ENCODE data around the gene KCNMB4.

Gene KCNMB4

DNA sequence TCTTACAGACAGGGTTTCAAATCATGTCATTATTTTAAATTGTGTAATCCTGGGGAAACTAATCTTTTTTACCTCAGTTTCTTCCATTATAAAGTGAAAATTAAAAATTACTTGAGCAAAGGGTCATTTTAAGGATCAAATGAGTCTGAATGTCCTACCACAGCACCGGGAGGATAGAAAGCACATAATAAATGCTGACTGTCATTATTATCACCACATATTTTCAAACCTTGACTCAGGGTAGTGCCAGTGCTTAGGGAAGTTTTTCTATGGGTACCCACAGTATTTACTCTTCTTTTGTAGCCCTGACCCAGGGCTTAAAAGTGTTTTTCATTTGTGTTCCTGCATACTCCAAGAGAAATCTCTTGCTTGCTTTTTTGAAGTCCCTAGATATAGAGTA is 60.5 kb downstream of the KCNMB4 start:
- no peak for DNase-seq
- no peaks in the 10 kb centered on the region for H3K36me3 ChIP-seq
- no peak overlapping the region for H3K27ac ChIP-seq
- TF ChIP-seq, protein P1, sequence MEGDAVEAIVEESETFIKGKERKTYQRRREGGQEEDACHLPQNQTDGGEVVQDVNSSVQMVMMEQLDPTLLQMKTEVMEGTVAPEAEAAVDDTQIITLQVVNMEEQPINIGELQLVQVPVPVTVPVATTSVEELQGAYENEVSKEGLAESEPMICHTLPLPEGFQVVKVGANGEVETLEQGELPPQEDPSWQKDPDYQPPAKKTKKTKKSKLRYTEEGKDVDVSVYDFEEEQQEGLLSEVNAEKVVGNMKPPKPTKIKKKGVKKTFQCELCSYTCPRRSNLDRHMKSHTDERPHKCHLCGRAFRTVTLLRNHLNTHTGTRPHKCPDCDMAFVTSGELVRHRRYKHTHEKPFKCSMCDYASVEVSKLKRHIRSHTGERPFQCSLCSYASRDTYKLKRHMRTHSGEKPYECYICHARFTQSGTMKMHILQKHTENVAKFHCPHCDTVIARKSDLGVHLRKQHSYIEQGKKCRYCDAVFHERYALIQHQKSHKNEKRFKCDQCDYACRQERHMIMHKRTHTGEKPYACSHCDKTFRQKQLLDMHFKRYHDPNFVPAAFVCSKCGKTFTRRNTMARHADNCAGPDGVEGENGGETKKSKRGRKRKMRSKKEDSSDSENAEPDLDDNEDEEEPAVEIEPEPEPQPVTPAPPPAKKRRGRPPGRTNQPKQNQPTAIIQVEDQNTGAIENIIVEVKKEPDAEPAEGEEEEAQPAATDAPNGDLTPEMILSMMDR (IDR thresholded peaks at IDR 0.05; ENCODE audit: low read depth, low read length), result no peak
- H3K4me3 ChIP-seq (ENCODE audit: low read depth, low read length), result no peak overlapping the region
- no peaks in the 10 kb centered on the region for H3K9me3 ChIP-seq (ENCODE audit: severe bottlenecking)
- no peaks in the 10 kb centered on the region for H3K27me3 ChIP-seq (ENCODE audit: insufficient read depth, low read depth, severe bottlenecking)

GRCh38 chr12:70427611-70428010 is 61.5 kb downstream of the KCNMB4 start:
- no peaks in the 10 kb centered on the region for H3K36me3 ChIP-seq
- no peak overlapping the region for H3K4me3 ChIP-seq (ENCODE audit: low read depth, low read length)
- no peak for DNase-seq
- H3K9me3 ChIP-seq (ENCODE audit: severe bottlenecking), result no peaks in the 10 kb centered on the region
- H3K27ac ChIP-seq, result no peak overlapping the region
- H3K27me3 ChIP-seq (ENCODE audit: insufficient read depth, low read depth, severe bottlenecking), result no peaks in the 10 kb centered on the region
- TF ChIP-seq, protein P1 (IDR thresholded peaks at IDR 0.05; ENCODE audit: low read depth, low read length), result no peak

GRCh38 chr12:70430400-70430799 is 64.3 kb downstream of the KCNMB4 start:
- Histone ChIP-seq H3K36me3 (no peaks in the 10 kb centered on the region), H3K9me3 (ENCODE audit: severe bottlenecking) (no peaks in the 10 kb centered on the region), H3K4me3 (ENCODE audit: low read depth, low read length) (no peak overlapping the region), H3K27ac (no peak overlapping the region), H3K27me3 (ENCODE audit: insufficient read depth, low read depth, severe bottlenecking) (no peaks in the 10 kb centered on the region)
- DNase-seq, result no peak
- TF ChIP-seq, protein P1 (IDR thresholded peaks at IDR 0.05; ENCODE audit: low read depth, low read length), result no peak

- Histone ChIP-seq H3K27me3 (ENCODE audit: insufficient read depth, low read depth, severe bottlenecking) (no peaks in the 10 kb centered on the region), H3K4me3 (ENCODE audit: low read depth, low read length) (no peak overlapping the region), H3K36me3 (no peaks in the 10 kb centered on the region), H3K9me3 (ENCODE audit: severe bottlenecking) (no peaks in the 10 kb centered on the region), H3K27ac (no peak overlapping the region)
- no peak for DNase-seq
- TF ChIP-seq, protein P1 (IDR thresholded peaks at IDR 0.05; ENCODE audit: low read depth, low read length), result no peak
Observed at GRCh38 chr12:70436836-70437235, 70.7 kb downstream of the KCNMB4 start.

DNA sequence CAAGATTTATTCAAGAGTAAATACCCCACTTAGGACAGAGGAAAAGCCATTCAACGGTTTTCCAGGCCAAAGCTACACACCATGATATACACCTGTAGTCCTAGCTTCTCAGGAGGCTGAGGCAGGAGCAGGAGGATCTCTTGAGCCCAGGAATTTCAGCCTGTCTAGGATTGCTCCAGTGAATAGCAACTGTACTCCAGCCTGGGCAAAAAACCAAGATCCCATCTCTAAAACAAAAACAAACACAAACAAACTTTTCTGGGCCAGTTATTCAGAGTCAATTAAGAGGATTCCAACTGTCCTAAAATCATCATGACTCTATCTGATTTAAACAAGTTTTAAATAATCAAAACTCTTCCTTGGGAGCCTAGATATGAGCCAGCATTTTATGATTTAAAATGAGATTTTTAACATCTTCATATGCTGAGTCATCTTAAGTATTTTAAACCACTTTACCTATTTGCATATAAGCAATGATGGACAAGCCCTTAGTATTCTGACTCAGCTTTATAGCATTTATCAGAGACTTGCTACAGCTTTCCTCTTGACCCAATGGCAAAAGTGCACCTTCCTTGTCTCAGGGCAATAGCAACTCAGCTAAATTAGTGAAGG is 77.1 kb downstream of the KCNMB4 start:
- H3K9me3 ChIP-seq (ENCODE audit: severe bottlenecking), result no peaks in the 10 kb centered on the region
- no peak for DNase-seq
- H3K27me3 ChIP-seq (ENCODE audit: insufficient read depth, low read depth, severe bottlenecking), result no peaks in the 10 kb centered on the region
- TF ChIP-seq, protein P1 (IDR thresholded peaks at IDR 0.05; ENCODE audit: low read depth, low read length), result no peak
- H3K36me3 ChIP-seq, result no peaks in the 10 kb centered on the region
- no peak overlapping the region for H3K27ac ChIP-seq
- H3K4me3 ChIP-seq (ENCODE audit: low read depth, low read length), result no peak overlapping the region

DNA sequence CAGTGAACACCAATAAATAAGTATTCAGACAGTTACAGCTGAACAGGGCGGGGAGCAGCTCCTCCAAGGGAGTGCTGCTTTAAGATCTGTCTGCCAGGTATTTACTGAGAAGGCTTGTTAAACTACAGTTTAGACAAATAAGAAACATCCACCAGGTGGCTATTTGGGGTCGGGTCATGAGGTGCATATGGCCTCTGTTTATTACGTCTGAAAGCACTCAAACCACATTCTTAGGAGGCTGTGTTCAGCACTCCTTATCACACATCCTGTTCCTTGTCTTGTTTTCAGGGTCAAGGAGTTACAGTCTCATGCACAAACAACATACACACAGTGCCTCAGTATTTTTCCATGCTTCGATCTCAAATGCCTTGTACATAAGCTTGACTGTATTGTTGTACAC is 78.8 kb downstream of the KCNMB4 start:
- Histone ChIP-seq H3K27ac (no peak overlapping the region), H3K9me3 (ENCODE audit: severe bottlenecking) (peaks cover 4% of the 10 kb centered on the region), H3K4me3 (ENCODE audit: low read depth, low read length) (no peak overlapping the region), H3K36me3 (no peaks in the 10 kb centered on the region), H3K27me3 (ENCODE audit: insufficient read depth, low read depth, severe bottlenecking) (no peaks in the 10 kb centered on the region)
- TF ChIP-seq, protein P1 (IDR thresholded peaks at IDR 0.05; ENCODE audit: low read depth, low read length), result no peak
- DNase-seq, result no peak

All from WERI-Rb-1 (cell line).